Measurements from ENCODE around the gene TNNC1.

The TNNC1 gene

DNA sequence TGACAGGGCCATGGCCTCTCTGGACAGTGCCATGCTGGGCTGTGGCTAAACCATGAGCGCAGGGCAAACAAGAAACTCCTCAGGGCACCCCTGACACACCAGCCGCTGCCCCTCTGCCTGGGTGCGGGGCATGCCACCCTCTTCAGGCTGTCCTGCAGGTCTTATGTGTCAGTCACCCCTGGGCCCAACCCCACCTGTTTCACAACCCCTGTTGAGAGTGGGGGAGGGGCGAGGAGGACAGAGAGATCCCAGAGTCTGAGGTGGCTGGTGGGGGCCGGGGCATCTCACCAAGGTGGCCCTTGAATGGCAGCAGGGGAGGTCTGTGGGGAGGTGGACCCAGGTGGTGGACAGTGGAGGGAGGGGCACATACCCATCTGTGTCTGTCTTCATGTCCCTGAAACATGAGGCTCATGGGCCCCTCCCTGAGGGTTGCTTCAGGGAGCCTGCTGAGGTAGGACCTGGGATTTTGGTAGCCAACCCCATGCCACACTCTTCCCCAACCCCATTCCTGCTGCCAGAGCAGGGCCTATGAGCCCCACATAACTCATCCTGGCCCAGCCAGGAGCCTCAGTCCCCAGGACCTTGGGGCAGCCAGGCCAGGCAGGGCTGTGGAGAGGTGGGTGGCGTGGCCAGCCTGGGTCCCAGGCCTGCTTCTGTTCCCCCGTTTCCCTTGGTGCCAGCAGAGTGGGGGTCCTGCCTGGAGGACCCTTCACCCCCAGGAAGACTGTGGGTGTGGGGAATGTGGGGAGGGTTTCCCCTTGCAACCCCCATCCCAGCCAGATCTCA lies 39.6 kb upstream of the TNNC1 start:
- no peak overlapping the region for H3K9ac ChIP-seq
- H3K4me2 ChIP-seq = no peak overlapping the region
- no peaks in the 10 kb centered on the region for H4K20me1 ChIP-seq (ENCODE audit: insufficient read depth)
- no peaks in the 10 kb centered on the region for H3K79me2 ChIP-seq (ENCODE audit: insufficient read depth, low read depth)
- TF ChIP-seq CTCF (conservative IDR thresholded peaks at IDR 0.05; ENCODE audit: low read depth, low read length) = no peak
- no peak overlapping the region for H2AFZ ChIP-seq (ENCODE audit: low read depth)
- no peaks in the 10 kb centered on the region for H3K36me3 ChIP-seq (ENCODE audit: insufficient read depth)
- no peak overlapping the region for H3K4me3 ChIP-seq (IDR thresholded peaks at IDR 0.05; ENCODE audit: insufficient read depth, low read depth, low read length)
- H3K27me3 ChIP-seq (ENCODE audit: insufficient read depth, low read depth) = no peaks in the 10 kb centered on the region
- no peak overlapping the region for H3K27ac ChIP-seq
- no peaks in the 10 kb centered on the region for H3K4me1 ChIP-seq (ENCODE audit: low read depth, poor library complexity, severe bottlenecking)

GRCh38 chr3:52492059-52492458 lies 38.2 kb upstream of the TNNC1 start:
- H3K79me2 ChIP-seq (ENCODE audit: insufficient read depth, low read depth) = no peaks in the 10 kb centered on the region
- H3K4me2 ChIP-seq = no peak overlapping the region
- H2AFZ ChIP-seq (ENCODE audit: low read depth) = no peak overlapping the region
- no peak overlapping the region for H3K9ac ChIP-seq
- no peak for TF ChIP-seq CTCF (conservative IDR thresholded peaks at IDR 0.05; ENCODE audit: low read depth, low read length)
- no peaks in the 10 kb centered on the region; the same call in 1 of the 2 replicates for H3K36me3 ChIP-seq (ENCODE audit: insufficient read depth)
- no peak overlapping the region for H3K4me3 ChIP-seq (IDR thresholded peaks at IDR 0.05; ENCODE audit: insufficient read depth, low read depth, low read length)
- H3K4me1 ChIP-seq (ENCODE audit: low read depth, poor library complexity, severe bottlenecking) = no peaks in the 10 kb centered on the region
- no peaks in the 10 kb centered on the region for H4K20me1 ChIP-seq (ENCODE audit: insufficient read depth)
- no peak overlapping the region for H3K27ac ChIP-seq
- H3K27me3 ChIP-seq (ENCODE audit: insufficient read depth, low read depth) = no peaks in the 10 kb centered on the region

GRCh38 chr3:52490939-52491526 lies 37.2 kb upstream of the TNNC1 start:
- Histone ChIP-seq H3K4me1 (ENCODE audit: low read depth, poor library complexity, severe bottlenecking) (no peaks in the 10 kb centered on the region), H3K79me2 (ENCODE audit: insufficient read depth, low read depth) (no peaks in the 10 kb centered on the region), H4K20me1 (ENCODE audit: insufficient read depth) (no peaks in the 10 kb centered on the region), H2AFZ (ENCODE audit: low read depth) (no peak overlapping the region), H3K9ac (no peak overlapping the region), H3K27ac (no peak overlapping the region), H3K36me3 (ENCODE audit: insufficient read depth) (no peaks in the 10 kb centered on the region; the same call in 1 of the 2 replicates), H3K4me3 (IDR thresholded peaks at IDR 0.05; ENCODE audit: insufficient read depth, low read depth, low read length) (no peak overlapping the region), H3K4me2 (no peak overlapping the region), H3K27me3 (ENCODE audit: insufficient read depth, low read depth) (no peaks in the 10 kb centered on the region)
- TF ChIP-seq CTCF (conservative IDR thresholded peaks at IDR 0.05; ENCODE audit: low read depth, low read length) = no peak

DNA sequence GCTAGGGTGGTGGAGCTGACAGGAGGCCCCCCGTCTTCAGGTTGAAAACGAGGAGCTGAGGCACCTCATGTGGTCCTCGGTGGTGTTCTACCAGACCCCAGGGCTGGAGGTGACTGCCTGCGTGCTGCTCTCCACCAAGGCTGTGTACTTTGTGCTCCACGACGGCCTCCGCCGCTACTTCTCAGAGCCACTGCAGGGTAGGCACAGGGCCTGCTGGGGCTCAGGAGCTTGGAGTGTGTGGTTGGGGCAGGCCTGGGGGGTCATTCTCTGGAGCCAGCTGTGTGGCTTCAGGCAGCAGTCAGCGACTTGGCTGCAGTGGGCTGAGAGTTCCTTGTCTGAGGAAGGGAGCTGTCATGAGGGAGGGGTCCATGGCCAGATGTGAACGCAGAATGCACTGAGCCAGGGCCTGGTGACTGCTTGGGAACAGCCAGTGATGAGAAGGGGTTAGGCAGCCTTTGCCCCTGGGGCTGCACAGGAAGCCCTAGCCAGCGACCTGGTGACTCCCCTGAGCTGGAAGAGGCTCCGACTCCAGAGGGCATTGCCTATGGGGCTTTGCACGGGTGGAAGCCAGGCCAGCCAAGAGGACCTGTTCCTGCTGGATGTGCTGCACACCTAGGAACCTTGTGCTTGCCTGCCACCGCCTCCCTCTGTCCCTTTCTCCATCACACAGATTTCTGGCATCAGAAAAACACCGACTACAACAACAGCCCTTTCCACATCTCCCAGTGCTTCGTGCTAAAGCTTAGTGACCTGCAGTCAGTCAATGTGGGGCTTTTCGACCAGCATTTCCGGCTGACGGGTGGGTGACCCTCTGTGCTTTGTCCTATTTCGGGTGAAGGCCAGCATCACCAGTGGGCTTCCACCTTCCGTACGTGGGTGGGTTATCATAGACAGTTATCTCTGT lies 36.4 kb upstream of the TNNC1 start:
- no peaks in the 10 kb centered on the region for H3K79me2 ChIP-seq (ENCODE audit: insufficient read depth, low read depth)
- H3K27ac ChIP-seq = no peak overlapping the region
- no peak overlapping the region for H2AFZ ChIP-seq (ENCODE audit: low read depth)
- H3K4me1 ChIP-seq (ENCODE audit: low read depth, poor library complexity, severe bottlenecking) = no peaks in the 10 kb centered on the region
- TF ChIP-seq CTCF (conservative IDR thresholded peaks at IDR 0.05; ENCODE audit: low read depth, low read length) = no peak
- H3K36me3 ChIP-seq (ENCODE audit: insufficient read depth) = no peaks in the 10 kb centered on the region; the same call in 1 of the 2 replicates
- no peak overlapping the region for H3K9ac ChIP-seq
- no peak overlapping the region for H3K4me3 ChIP-seq (IDR thresholded peaks at IDR 0.05; ENCODE audit: insufficient read depth, low read depth, low read length)
- H4K20me1 ChIP-seq (ENCODE audit: insufficient read depth) = no peaks in the 10 kb centered on the region
- no peaks in the 10 kb centered on the region for H3K27me3 ChIP-seq (ENCODE audit: insufficient read depth, low read depth)
- no peak overlapping the region for H3K4me2 ChIP-seq
